HG02642 (cell line): Measurements from ENCODE around the gene TFDP2.
A peak's percentile ranks its signal among the peaks of the same experiment; 100 is the strongest.
"Not testable (repeated sequence)": the region's sequence is repeated elsewhere in the genome, so short reads cannot be mapped to it uniquely, and the experiment has no call there.

Experiments used
- ATAC-seq: cut with Tn5 transposase; IDR thresholded peaks from one replicate; pipeline ENCODE4 v1.9.1; 2021; ENCODE audit warnings: mild to moderate bottlenecking; ENCODE audit not compliant: unreplicated experiment, poor library complexity

Gene TFDP2

DNA sequence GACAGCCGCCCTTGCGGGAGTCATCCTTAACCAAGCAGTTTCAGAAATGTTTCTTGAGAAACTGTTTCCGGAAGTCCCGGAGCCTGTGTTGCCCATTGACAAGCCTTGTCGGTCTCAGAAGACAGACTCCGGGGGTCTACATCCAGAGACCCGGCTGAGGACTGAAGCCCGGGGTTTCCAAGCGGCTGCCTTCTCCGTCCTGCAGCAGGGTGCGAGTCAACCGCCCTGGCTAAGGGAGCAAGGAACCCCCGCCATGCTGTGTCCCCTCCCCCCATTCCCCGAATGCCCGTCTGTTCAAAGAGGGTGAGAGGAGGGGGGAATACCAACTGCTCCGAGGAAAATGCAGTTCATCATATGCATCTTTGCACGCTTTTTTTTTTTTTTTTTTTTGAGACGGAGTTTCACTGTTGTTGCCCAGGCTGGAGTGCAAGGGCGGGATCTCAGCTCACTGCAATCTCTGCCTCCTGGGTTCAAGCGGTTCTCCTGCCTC lies 211.3 kb downstream of the TFDP2 start:
- no peak for ATAC-seq

DNA sequence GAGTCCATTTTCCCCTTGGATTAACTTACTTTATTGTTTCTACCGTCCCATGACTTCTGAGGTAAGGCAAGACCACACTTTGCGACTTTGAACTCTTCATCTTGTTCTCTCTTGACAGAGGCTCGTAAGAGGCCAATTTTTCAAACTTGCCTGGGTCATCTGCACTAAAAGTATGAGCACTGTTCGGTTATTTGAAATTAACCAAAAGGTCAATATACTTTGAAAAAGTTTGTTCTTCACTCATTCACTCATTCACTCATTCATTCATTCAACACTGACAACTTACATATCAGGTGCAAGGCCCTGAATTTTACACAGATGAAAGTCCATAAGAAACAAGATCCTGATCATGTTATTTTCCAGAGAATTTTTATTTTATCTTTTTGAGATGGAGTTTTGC lies 215.0 kb downstream of the TFDP2 start:
- ATAC-seq, result no peak

DNA sequence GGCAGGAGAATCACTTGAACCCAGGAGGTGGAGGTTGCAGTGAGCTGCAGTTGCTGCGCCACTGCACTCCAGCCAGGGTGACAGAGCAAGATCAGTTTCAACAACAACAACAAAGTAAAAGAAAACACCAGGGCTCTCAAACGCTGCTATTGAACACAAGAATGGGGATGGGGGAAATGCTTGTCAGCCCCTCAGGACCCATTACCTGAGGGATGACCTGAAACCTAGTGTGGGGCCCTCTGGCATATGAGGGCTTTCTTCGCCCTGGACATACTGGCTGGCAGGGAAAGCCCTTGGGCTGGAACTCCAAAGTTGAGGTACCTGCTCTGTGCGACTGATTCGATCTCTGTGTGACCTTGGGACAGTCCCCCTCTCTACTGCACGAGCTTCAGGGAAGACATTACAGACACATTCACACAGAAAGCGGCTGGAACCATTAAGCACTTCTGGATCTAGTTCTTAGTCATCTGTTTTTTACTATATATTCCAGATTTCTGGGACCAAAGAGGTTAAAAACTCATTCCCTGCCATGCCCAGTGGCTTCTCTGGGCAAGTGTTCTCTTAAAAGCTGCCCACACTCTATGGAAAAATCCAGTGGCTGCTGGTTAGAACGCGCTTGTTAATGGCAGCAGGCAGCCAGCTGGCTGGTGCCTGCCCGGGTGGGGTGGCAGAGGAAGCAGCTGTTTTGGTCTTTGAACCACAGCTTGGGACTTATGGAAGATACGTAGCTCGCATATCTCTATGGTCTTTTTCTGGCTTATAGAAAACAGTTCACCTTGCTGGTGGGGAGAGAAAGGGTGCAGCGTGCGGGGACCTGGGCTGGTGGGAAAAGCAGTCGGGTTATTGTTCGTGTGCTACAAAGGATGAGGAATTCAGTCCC lies 215.7 kb downstream of the TFDP2 start:
- no peak for ATAC-seq

DNA sequence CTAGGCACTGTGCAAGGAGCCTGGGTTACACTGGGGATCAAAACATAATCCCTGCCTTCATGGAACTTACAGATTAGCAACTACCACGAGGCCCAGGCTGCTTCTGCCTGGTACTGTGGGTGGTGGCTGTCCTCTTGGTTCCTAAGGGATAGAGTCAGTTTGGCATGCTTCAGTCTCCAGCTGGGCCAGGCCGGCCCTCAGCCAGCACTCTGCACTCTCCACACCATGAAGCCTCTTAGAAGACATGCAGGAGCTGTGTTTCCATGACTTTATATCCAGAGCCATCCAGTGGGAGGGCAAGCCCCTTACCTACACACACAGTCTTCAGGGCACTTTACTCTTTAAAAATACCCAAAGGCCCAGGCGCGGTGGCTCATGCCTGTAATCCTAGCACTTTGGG lies 218.5 kb downstream of the TFDP2 start:
- ATAC-seq, result no peak

DNA sequence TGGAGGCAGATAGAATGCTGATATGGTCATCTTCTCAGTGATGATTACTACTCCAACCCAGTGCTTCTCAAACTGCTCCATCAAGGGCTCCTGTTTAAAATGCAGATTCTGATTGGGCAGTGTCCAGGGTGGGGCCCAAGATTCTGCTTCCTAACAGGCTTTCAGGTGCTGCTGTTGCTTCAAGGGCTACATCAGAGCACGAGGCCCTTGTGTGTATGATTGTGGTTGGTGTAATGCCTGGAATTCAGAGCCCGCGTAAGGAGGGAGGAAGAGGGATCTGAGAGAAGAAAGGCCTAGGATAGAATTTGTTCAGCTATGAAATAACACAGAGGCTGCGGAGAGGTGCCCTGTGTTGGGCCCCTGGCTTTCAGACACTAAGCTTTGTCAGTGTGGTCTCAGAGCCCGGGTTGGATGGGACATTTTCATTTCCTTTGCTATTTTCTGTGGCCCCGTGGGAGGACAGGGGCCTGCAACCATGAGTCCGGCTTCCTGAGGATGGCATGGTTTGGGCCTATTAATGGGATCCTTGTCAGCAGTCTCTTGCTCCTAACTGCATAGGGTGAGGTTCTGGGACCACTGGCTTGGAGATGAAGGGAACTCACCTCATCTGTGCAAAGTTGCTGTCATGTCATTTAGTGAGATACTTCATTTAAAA lies 219.9 kb downstream of the TFDP2 start:
- no peak for ATAC-seq

DNA sequence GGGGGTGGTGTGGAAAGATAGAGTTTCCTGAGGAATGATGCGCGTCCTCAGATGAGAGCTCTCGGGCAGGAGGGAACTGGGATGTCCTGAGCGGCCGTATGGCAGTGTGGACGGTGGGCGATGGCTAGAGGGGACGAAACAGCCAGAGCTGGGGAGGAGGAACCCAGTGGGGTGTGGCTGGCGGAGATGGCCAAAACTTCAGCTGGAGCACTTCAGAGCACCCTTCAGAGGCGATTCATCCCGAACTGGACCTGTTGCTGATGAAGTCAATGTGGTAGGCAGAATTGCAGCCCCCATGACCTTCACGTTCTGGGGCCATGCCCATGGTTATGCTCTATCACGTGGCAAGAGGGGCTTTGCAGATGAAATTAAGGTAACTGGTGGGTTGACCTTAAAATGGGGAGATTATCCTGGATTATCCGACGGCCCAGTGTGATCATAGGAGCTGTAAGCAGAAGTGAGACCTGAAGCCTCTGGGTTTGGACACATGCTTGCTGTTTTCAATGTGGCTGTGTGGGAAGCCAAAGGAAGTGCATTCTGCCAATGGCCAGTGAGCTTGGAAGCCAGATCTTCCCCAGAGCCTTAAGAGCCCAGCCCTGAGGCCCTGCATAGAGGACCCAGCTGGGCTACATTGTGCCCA lies 220.6 kb downstream of the TFDP2 start:
- ATAC-seq, result no peak

DNA sequence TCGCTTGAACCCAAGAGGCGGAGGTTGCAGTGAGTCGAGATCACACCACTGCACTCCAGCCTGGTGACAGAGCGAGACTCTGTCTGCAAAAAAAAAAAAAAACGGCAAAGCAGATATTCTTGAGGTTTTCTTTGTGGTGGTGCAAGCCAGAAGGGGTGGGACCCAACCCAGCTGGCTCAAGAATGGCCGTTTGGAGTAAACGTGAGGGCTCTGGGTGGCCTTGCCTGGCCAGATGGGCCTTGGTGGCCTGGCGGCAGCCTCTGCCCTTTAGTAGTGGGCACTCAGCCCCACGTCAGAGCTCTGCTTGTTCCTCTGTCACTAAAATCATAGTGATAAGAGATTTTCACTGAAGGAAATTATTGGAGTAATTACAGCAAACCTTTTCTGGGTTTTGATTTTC lies 222.4 kb downstream of the TFDP2 start:
- no peak for ATAC-seq

DNA sequence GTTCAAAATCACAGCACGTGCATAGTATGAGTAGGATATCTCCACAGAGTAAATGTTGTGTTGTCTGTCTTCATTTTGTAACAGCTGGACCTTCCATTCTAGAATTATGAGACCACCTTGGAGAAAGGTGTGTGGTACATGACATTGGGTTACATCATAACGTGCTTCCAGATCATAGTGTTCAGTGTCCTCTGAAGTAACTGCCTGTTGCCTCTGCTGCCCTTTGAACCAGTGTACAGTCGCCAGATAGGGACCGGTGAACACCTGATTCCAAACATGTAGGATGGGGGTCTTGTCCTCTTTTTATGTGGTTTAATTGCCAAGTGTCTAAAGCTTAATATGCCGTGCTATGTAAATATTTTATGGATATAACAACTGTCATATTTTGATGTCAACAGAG lies 223.7 kb downstream of the TFDP2 start:
- not testable (repeated sequence) for ATAC-seq

DNA sequence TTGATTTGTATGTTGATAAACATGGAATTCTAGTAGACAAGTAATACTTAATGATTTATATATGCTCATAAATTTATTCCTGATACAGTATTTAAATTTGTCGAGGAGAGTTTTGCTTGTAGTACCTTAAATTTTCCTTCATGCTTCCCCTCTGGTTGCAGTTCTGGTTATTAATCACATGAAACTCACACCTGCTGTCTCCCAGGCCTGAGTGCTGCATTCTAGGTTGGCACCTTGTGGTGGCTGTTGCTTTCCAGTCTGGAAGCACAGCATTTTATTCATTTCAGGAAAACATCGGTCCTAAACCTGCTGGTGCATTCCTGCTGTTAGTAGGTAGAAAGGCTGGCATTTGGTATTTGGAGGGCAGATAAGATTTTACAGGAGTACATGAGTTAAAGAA lies 228.0 kb downstream of the TFDP2 start:
- no peak for ATAC-seq

DNA sequence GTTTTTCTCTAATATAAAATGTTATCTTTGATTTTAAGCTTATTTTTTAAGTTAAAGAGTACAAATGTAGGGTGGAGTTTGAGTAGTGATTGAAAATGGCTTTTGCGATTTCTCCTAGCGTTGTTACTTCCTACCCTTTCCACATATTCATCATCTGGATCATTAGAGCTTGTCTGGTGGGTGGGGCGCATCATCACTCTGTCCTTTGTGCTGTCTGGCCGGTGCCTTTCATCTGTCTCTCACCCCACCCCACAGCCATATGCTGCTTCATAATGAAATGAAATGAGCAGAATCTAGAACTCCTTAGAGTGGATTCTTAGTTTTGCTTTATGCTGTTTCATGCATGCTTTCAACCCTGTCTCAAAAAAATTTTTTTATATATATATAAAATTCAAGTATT lies 228.6 kb downstream of the TFDP2 start:
- ATAC-seq, result no peak

DNA sequence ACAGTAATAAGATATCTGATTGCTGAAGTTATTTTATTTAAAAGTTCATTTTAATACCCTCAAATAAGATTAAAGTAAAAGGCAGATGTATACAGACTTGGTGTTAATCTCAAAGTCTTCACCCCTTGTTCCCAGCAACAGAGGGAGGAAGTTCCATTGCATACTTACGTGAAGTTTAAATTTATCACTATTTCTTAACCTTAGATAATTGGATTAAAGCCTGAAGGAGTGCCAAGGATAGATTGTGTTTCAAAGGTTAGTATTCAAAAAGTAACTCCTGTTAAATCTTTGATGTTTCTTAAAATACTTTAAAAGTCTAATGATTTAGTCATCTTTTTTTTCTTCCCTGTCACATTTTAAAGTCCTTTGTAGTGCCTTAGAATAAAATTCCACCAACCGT lies 233.6 kb downstream of the TFDP2 start:
- ATAC-seq, result no peak

DNA sequence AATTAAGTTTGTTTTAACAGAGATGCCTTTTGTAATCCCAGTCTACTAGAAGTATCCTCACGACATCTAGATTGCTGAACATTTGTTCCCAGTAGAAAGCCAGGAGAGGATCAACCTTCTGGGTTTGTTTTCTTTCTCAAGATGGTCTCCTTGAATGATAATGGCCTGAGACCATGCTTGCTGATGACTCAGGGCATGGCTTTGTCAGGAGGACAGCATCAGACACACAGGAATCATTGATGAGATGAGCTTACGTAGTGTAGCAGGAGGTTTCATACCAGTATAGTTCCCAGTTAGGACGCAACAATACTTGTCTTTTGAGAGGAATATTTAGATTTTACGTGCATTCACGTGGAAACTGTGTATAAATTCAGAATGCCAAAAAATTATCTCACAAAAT lies 234.3 kb downstream of the TFDP2 start:
- ATAC-seq, result no peak

DNA sequence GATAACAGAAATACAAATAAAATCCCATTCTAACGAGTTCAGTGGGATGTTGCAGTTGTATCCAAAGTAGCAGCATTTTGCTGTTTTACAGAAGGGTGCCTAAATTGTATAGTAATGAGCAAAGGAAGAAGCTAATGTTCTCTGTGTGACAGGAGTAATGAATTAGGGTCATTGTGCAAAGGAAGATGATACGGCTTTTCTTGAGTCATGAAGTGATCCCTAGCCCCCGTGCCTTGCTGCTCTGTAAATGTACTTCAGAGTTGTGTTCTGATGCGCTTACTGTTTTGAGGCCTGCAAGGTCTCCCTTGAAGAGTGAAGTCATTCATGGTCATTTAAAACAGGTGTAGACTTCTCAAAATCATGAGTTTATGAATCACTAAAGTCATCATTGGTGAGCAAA lies 235.0 kb downstream of the TFDP2 start:
- no peak for ATAC-seq

DNA sequence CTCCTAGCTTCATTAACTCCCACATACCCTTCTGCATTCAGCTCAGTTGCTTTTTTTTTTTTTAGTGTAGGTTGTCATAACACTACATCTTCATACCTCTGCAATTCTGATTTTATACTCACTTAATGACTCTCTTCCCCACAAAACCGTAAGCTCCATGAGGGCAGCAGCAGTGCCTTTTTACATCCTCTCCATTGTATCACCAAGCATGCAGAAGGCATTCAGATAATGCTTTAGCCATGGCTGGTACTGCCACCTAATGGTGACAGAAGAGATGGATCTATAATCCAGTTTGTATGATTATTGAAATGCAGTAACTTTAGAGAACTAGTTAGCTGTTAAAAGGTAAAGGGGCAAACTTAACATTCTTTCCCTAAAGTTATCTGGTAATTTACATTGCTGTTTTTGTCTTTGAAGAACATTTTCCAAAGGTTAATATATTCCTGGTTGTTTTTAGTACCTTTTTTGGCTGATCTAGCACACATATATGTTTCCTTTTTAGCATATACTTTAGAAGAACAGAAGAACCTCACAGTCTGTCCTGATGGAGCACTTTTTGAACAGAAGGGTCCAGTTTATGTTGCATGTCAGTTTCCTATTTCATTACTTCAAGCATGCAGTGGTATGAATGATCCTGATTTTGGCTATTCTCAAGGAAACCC lies 236.1 kb downstream of the TFDP2 start:
- peak; percentile 64 for ATAC-seq

DNA sequence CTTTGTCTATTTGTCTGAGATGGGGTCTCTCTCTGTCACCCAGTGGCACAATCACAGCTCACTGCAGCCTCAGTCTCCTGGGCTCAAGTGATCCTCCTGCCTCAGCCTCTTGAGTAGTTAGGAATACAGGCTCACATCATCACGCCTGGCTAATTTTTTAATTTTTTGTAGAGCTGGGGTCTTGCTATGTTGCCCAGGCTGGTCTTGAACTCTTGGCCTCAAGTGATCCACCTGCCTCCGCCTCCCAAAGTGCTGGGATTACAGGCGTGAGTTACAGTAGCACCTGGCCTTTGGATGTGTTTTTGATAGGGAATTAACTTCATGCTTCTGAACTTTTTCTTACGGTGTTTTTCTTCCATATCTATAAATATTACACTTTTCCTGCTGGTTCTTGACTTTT lies 239.4 kb downstream of the TFDP2 start:
- not testable (repeated sequence) for ATAC-seq

DNA sequence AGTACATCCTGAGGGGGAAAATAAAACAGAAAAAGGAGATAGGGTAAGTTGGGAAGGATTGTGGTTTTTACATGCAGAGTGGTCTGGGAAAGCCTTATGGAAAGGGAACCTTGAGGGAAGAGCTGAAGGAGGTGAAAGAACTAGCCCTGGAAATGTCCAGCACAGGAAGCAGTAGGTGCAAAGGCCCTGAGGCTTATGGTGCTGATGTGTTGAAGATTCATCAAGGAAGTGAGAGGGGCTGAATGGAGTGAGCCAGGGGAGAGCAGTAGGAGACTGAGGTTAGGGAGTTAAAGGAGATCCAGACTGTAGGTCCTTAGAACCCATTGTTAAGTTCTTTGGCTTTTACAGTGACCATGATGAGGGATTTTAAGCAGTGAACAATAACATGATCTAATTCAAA lies 239.9 kb downstream of the TFDP2 start:
- ATAC-seq, result no peak

DNA sequence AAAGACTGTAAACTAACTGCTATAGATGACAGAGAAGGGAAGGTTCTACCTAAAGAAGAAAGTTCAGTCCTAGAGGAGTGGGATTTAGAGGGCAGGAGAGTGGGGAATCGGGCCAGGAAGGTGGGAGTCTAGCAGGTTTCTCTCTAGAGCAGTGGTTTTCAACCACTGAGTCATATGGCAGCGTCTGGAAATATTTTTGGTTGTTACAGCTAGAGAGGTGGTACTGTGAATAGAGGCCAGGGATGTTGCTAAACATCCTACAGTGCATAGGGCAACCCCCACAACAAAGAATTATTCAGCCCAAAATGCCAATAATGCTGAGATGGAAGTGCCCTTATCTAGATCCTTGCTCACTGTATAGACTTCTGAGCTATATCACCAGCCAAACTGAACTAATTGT lies 244.2 kb downstream of the TFDP2 start:
- ATAC-seq, result no peak

DNA sequence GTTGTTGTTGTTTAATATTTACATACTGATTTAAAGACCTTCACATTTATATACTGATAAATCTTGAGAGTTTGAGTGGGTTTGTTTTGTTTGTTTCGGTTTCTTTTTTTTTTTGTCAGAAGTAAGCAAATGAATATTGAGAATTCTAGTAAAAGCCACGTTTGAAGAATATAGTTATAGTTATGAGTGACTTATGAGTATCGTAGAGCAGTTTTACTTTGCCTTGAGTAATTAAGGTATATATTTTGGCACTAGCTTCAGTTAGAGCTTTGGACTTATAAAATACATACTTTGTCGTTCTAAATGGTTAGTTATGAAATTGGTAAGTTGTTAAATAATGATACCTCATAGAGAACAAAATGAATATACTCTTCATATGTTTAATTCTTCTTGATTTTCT lies 245.1 kb downstream of the TFDP2 start:
- no peak for ATAC-seq

DNA sequence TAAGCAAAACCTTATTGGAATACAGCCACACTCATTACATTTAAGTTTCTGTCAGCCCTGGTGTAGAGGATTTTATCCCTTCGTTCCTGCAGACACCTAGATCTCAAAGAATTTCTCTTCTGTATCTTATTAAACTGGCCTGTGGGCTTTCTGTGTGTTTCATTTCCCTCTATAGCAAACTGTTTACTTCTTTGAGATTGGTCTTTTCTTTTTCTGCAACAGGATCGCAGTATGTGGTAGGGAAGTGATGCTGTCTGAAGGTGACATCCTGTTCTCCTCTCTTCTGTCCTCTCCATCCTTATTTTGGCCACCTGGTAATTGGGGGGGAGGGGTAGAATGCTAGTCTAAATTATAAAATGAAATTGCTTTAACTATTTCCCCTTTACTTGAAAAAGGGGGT lies 247.4 kb downstream of the TFDP2 start:
- no peak for ATAC-seq

DNA sequence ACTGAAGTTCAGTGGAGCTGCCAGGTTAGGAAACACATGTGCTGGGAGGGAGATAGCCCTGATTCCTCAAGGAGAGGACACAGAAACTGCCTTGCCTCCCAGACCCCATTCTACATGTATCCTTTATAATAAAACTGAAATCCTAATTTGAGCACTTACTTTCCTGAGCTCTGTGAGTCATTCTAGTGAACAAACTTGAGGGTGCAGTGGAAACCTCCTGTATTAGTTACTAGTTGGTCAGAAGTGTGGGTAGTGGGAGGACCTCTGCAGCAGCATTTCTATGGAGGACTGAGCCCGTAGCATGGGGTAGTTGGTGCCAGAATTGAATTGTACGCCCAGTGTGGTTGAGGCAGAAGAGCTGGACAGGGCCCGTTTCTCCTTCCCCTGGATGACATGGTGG lies 249.0 kb downstream of the TFDP2 start:
- no peak for ATAC-seq

DNA sequence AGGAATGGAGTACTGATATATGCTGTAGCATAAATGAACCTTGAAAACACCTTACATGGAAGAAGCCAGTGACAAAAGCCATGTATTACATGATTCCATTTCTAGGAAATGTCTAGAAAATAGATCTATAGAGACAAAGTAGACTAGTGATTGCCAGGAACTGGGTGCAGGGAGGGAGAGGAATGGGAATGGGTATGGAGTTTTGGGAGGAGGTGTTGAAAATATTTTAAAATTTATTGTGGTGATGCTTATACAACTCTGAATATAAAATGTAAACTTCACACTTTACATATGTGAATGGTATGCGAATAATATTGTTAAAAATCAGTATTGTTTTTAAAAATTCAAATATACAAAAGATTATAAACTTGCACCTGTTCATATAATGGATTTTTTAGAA lies 250.4 kb downstream of the TFDP2 start:
- no peak for ATAC-seq
